ENCODE results near the gene PAPSS2.
"Not testable (repeated sequence)": the region's sequence is repeated elsewhere in the genome, so short reads cannot be mapped to it uniquely, and the experiment has no call there.

Gene PAPSS2

GRCh38 chr10:87642486-87642885 lies 17.2 kb upstream of the PAPSS2 start:
- Histone ChIP-seq H3K18ac (ENCODE audit: low read length) (no peak overlapping the region), H2BK5ac (ENCODE audit: low read depth, low read length, poor library complexity) (no peak overlapping the region), H3K79me2 (ENCODE audit: control insufficient read depth, insufficient read depth, low read length, poor library complexity) (no peaks in the 10 kb centered on the region), H4K8ac (ENCODE audit: low read depth, low read length) (no peak overlapping the region), H3K9me3 (ENCODE audit: insufficient read depth, low read depth, low read length) (no peaks in the 10 kb centered on the region), H2BK12ac (ENCODE audit: low read length) (no peak overlapping the region), H3K4me2 (ENCODE audit: low read length) (no peak overlapping the region), H3K9ac (ENCODE audit: low read length) (no peak overlapping the region), H2BK120ac (ENCODE audit: insufficient read depth, low read length, poor library complexity) (no peak overlapping the region), H3K23ac (ENCODE audit: low read length) (no peak overlapping the region), H3K27me3 (ENCODE audit: insufficient read depth, low read length) (no peaks in the 10 kb centered on the region), H3K14ac (ENCODE audit: low read length) (no peak overlapping the region), H3K4me1 (ENCODE audit: control insufficient read depth in 1 of 2, insufficient read depth in 2 of 2, low read length in 2 of 2) (peaks cover 4 to 7% of the 10 kb centered on the region in 2 experiments), H3K4ac (ENCODE audit: low read depth, low read length) (no peak overlapping the region), H4K12ac (ENCODE audit: low read depth, low read length) (no peak overlapping the region), H3K79me1 (ENCODE audit: low read length) (peaks cover 1% of the 10 kb centered on the region), H3K4me3 (ENCODE audit: low read depth, low read length) (no peak overlapping the region), H2AFZ (ENCODE audit: insufficient read depth, low read length, poor library complexity) (no peak overlapping the region), H4K91ac (ENCODE audit: low read depth, low read length) (no peak overlapping the region), H3K27ac (ENCODE audit: low read depth, low read length) (no peak overlapping the region), H2AK5ac (ENCODE audit: low read length) (no peak overlapping the region), H3K36me3 (ENCODE audit: control insufficient read depth in 1 of 2, insufficient read depth in 2 of 2, low read length in 2 of 2) (no peaks in the 10 kb centered on the region)
- WGBS (ENCODE audit: extremely low coverage, insufficient coverage, insufficient read length): no CpG with 5 or more reads among the region's 11 CpGs
- no peak for DNase-seq

GRCh38 chr10:87642988-87643387 lies 16.7 kb upstream of the PAPSS2 start:
- no peak for DNase-seq
- Histone ChIP-seq H3K23ac (ENCODE audit: low read length) (no peak overlapping the region), H2AK5ac (ENCODE audit: low read length) (no peak overlapping the region), H3K79me1 (ENCODE audit: low read length) (peaks cover 1% of the 10 kb centered on the region), H4K91ac (ENCODE audit: low read depth, low read length) (no peak overlapping the region), H3K27ac (ENCODE audit: low read depth, low read length) (no peak overlapping the region), H3K27me3 (ENCODE audit: insufficient read depth, low read length) (no peaks in the 10 kb centered on the region), H2BK5ac (ENCODE audit: low read depth, low read length, poor library complexity) (no peak overlapping the region), H3K9me3 (ENCODE audit: insufficient read depth, low read depth, low read length) (no peaks in the 10 kb centered on the region), H3K4ac (ENCODE audit: low read depth, low read length) (no peak overlapping the region), H3K9ac (ENCODE audit: low read length) (no peak overlapping the region), H3K14ac (ENCODE audit: low read length) (no peak overlapping the region), H2BK12ac (ENCODE audit: low read length) (no peak overlapping the region), H3K4me1 (ENCODE audit: control insufficient read depth in 1 of 2, insufficient read depth in 2 of 2, low read length in 2 of 2) (peaks cover 4 to 7% of the 10 kb centered on the region in 2 experiments), H3K4me3 (ENCODE audit: low read depth, low read length) (no peak overlapping the region), H2AFZ (ENCODE audit: insufficient read depth, low read length, poor library complexity) (no peak overlapping the region), H3K79me2 (ENCODE audit: control insufficient read depth, insufficient read depth, low read length, poor library complexity) (no peaks in the 10 kb centered on the region), H3K18ac (ENCODE audit: low read length) (no peak overlapping the region), H4K8ac (ENCODE audit: low read depth, low read length) (no peak overlapping the region), H2BK120ac (ENCODE audit: insufficient read depth, low read length, poor library complexity) (no peak overlapping the region), H3K4me2 (ENCODE audit: low read length) (no peak overlapping the region), H4K12ac (ENCODE audit: low read depth, low read length) (no peak overlapping the region), H3K36me3 (ENCODE audit: control insufficient read depth in 1 of 2, insufficient read depth in 2 of 2, low read length in 2 of 2) (no peaks in the 10 kb centered on the region)

GRCh38 chr10:87643920-87644319 lies 15.8 kb upstream of the PAPSS2 start:
- Histone ChIP-seq H3K18ac (ENCODE audit: low read length) (no peak overlapping the region), H2BK5ac (ENCODE audit: low read depth, low read length, poor library complexity) (no peak overlapping the region), H3K4me3 (ENCODE audit: low read depth, low read length) (no peak overlapping the region), H3K79me2 (ENCODE audit: control insufficient read depth, insufficient read depth, low read length, poor library complexity) (no peaks in the 10 kb centered on the region), H3K27me3 (ENCODE audit: insufficient read depth, low read length) (no peaks in the 10 kb centered on the region), H3K23ac (ENCODE audit: low read length) (no peak overlapping the region), H4K8ac (ENCODE audit: low read depth, low read length) (no peak overlapping the region), H2AFZ (ENCODE audit: insufficient read depth, low read length, poor library complexity) (no peak overlapping the region), H3K27ac (ENCODE audit: low read depth, low read length) (no peak overlapping the region), H2AK5ac (ENCODE audit: low read length) (no peak overlapping the region), H3K79me1 (ENCODE audit: low read length) (peaks cover 1% of the 10 kb centered on the region), H3K4me1 (ENCODE audit: control insufficient read depth in 1 of 2, insufficient read depth in 2 of 2, low read length in 2 of 2) (peaks cover 4 to 7% of the 10 kb centered on the region in 2 experiments), H3K36me3 (ENCODE audit: control insufficient read depth in 1 of 2, insufficient read depth in 2 of 2, low read length in 2 of 2) (no peaks in the 10 kb centered on the region), H2BK12ac (ENCODE audit: low read length) (no peak overlapping the region), H2BK120ac (ENCODE audit: insufficient read depth, low read length, poor library complexity) (no peak overlapping the region), H3K9ac (ENCODE audit: low read length) (no peak overlapping the region), H3K9me3 (ENCODE audit: insufficient read depth, low read depth, low read length) (no peaks in the 10 kb centered on the region), H4K12ac (ENCODE audit: low read depth, low read length) (no peak overlapping the region), H3K4me2 (ENCODE audit: low read length) (no peak overlapping the region), H4K91ac (ENCODE audit: low read depth, low read length) (no peak overlapping the region), H3K14ac (ENCODE audit: low read length) (no peak overlapping the region), H3K4ac (ENCODE audit: low read depth, low read length) (no peak overlapping the region)
- DNase-seq: no peak
- no CpG with 5 or more reads among the region's 3 CpGs for WGBS (ENCODE audit: extremely low coverage, insufficient coverage, insufficient read length)

GRCh38 chr10:87644500-87644899 lies 15.2 kb upstream of the PAPSS2 start:
- H3K36me3 ChIP-seq (ENCODE audit: control insufficient read depth in 1 of 2, insufficient read depth in 2 of 2, low read length in 2 of 2); H3K27ac ChIP-seq (ENCODE audit: low read depth, low read length); H3K4me3 ChIP-seq (ENCODE audit: low read depth, low read length); H3K14ac ChIP-seq (ENCODE audit: low read length); H2BK120ac ChIP-seq (ENCODE audit: insufficient read depth, low read length, poor library complexity); H4K8ac ChIP-seq (ENCODE audit: low read depth, low read length); H3K27me3 ChIP-seq (ENCODE audit: insufficient read depth, low read length); DNase-seq; H3K4me1 ChIP-seq (ENCODE audit: control insufficient read depth in 1 of 2, insufficient read depth in 2 of 2, low read length in 2 of 2); H3K23ac ChIP-seq (ENCODE audit: low read length); H3K79me2 ChIP-seq (ENCODE audit: control insufficient read depth, insufficient read depth, low read length, poor library complexity); H3K4me2 ChIP-seq (ENCODE audit: low read length); H3K9me3 ChIP-seq (ENCODE audit: insufficient read depth, low read depth, low read length); H3K18ac ChIP-seq (ENCODE audit: low read length); H3K79me1 ChIP-seq (ENCODE audit: low read length); H2BK5ac ChIP-seq (ENCODE audit: low read depth, low read length, poor library complexity); H2AK5ac ChIP-seq (ENCODE audit: low read length); H2BK12ac ChIP-seq (ENCODE audit: low read length); H4K12ac ChIP-seq (ENCODE audit: low read depth, low read length); H3K4ac ChIP-seq (ENCODE audit: low read depth, low read length); H2AFZ ChIP-seq (ENCODE audit: insufficient read depth, low read length, poor library complexity); H4K91ac ChIP-seq (ENCODE audit: low read depth, low read length); H3K9ac ChIP-seq (ENCODE audit: low read length): not testable (repeated sequence)
- WGBS (ENCODE audit: extremely low coverage, insufficient coverage, insufficient read length): no CpG with 5 or more reads among the region's 3 CpGs

Measured in trophoblast cell (in vitro differentiated cells and primary cell).